Measurements from ENCODE around the gene RPEL1. TPM values are rescaled to one million over a fixed set of nuclear protein-coding genes. Genes with fewer than 3 reads are reported as not detected.
A peak's percentile ranks its signal among the peaks of the same experiment; 100 is the strongest.
"Not testable (repeated sequence)": the region's sequence is repeated elsewhere in the genome, so short reads cannot be mapped to it uniquely, and the experiment has no call there.

Gene RPEL1
- total RNA-seq, 2 experiments from 2014 or later: not detected

- Histone ChIP-seq H3K9me3 (ENCODE audit: low read length) (no peaks in the 10 kb centered on the region), H3K4me2 (ENCODE audit: low read length) (no peak overlapping the region), H2AFZ (ENCODE audit: low read length) (no peak overlapping the region), H4K20me1 (ENCODE audit: insufficient read depth, low read length) (no peaks in the 10 kb centered on the region), H3K27ac (ENCODE audit: low read depth, low read length, poor library complexity, severe bottlenecking) (no peak overlapping the region), H3K79me2 (ENCODE audit: insufficient read depth, low read depth, low read length) (no peaks in the 10 kb centered on the region), H3K36me3 (ENCODE audit: insufficient read depth, low read length) (no peaks in the 10 kb centered on the region), H3K4me3 (ENCODE audit: low read depth, low read length, poor library complexity, severe bottlenecking) (no peak overlapping the region), H3K4me1 (ENCODE audit: insufficient read depth, low read length, poor library complexity, severe bottlenecking) (no peaks in the 10 kb centered on the region), H3K9me2 (ENCODE audit: insufficient read depth, low read length) (no peaks in the 10 kb centered on the region)
- intact Hi-C loops (cut with micrococcal nuclease; ENCODE audit: unreplicated experiment): no loop called here
- no TSS peak for BruUV-seq (replicated peaks)
- no peak for DNase-seq (ENCODE audit: low spot score)
- ChIA-PET CTCF (ENCODE audit: unreplicated experiment) (no interaction called here), POLR2A (interaction anchor here (0.7 to 1.0 kb wide), 2 partner anchors 99 to 118 kb away, joined by 3 to 4 read pairs; no protein-coding TSS in a partner anchor)
- TF ChIP-seq EZH2phosphoT487 (IDR thresholded peaks at IDR 0.05; ENCODE audit: borderline replicate concordance, low read depth, low read length) (no peak), CTCF (conservative IDR thresholded peaks at IDR 0.05; ENCODE audit: low read length) (no peak)
Observed at GRCh38 chr10:103215601-103216000, 30.1 kb upstream of the RPEL1 start.

GRCh38 chr10:103216362-103216761 is 29.3 kb upstream of the RPEL1 start:
- H2AFZ ChIP-seq (ENCODE audit: low read length); H3K27ac ChIP-seq (ENCODE audit: low read depth, low read length, poor library complexity, severe bottlenecking); H3K9me3 ChIP-seq (ENCODE audit: low read length); H3K36me3 ChIP-seq (ENCODE audit: insufficient read depth, low read length); H3K4me1 ChIP-seq (ENCODE audit: insufficient read depth, low read length, poor library complexity, severe bottlenecking); H3K4me2 ChIP-seq (ENCODE audit: low read length); H3K4me3 ChIP-seq (ENCODE audit: low read depth, low read length, poor library complexity, severe bottlenecking); intact Hi-C loops (cut with micrococcal nuclease; ENCODE audit: unreplicated experiment); H4K20me1 ChIP-seq (ENCODE audit: insufficient read depth, low read length); DNase-seq (ENCODE audit: low spot score); BruUV-seq (replicated peaks); H3K79me2 ChIP-seq (ENCODE audit: insufficient read depth, low read depth, low read length); H3K9me2 ChIP-seq (ENCODE audit: insufficient read depth, low read length); CTCF ChIA-PET (ENCODE audit: unreplicated experiment): not testable (repeated sequence)
- POLR2A ChIA-PET: interaction anchor here (0.5 kb wide), 1 partner anchor 327 kb away, joined by 3 read pairs; no protein-coding TSS in a partner anchor

GRCh38 chr10:103224133-103224532 is 21.6 kb upstream of the RPEL1 start:
- Histone ChIP-seq H3K4me2 (ENCODE audit: low read length) (no peak overlapping the region), H3K9me3 (ENCODE audit: low read length) (peaks cover 11% of the 10 kb centered on the region), H3K4me1 (ENCODE audit: insufficient read depth, low read length, poor library complexity, severe bottlenecking) (no peaks in the 10 kb centered on the region), H4K20me1 (ENCODE audit: insufficient read depth, low read length) (no peaks in the 10 kb centered on the region), H3K9me2 (ENCODE audit: insufficient read depth, low read length) (no peaks in the 10 kb centered on the region), H3K4me3 (ENCODE audit: low read depth, low read length, poor library complexity, severe bottlenecking) (no peak overlapping the region), H3K27ac (ENCODE audit: low read depth, low read length, poor library complexity, severe bottlenecking) (no peak overlapping the region), H3K36me3 (ENCODE audit: insufficient read depth, low read length) (no peaks in the 10 kb centered on the region), H2AFZ (ENCODE audit: low read length) (no peak overlapping the region), H3K79me2 (ENCODE audit: insufficient read depth, low read depth, low read length) (no peaks in the 10 kb centered on the region)
- no TSS peak for BruUV-seq (replicated peaks)
- intact Hi-C loops (cut with micrococcal nuclease; ENCODE audit: unreplicated experiment): no loop called here
- TF ChIP-seq CTCF (conservative IDR thresholded peaks at IDR 0.05; ENCODE audit: low read length): no peak
- TF ChIP-seq EZH2phosphoT487 (IDR thresholded peaks at IDR 0.05; ENCODE audit: borderline replicate concordance, low read depth, low read length): no peak
- POLR2A ChIA-PET: no interaction called here
- CTCF ChIA-PET (ENCODE audit: unreplicated experiment): no interaction called here
- peak; percentile 11 for DNase-seq (ENCODE audit: low spot score)

GRCh38 chr10:103224721-103225120 is 21.0 kb upstream of the RPEL1 start:
- H3K4me3 ChIP-seq (ENCODE audit: low read depth, low read length, poor library complexity, severe bottlenecking); CTCF ChIA-PET (ENCODE audit: unreplicated experiment); POLR2A ChIA-PET; H3K9me2 ChIP-seq (ENCODE audit: insufficient read depth, low read length); BruUV-seq (replicated peaks); H3K4me1 ChIP-seq (ENCODE audit: insufficient read depth, low read length, poor library complexity, severe bottlenecking); H3K27ac ChIP-seq (ENCODE audit: low read depth, low read length, poor library complexity, severe bottlenecking); H3K4me2 ChIP-seq (ENCODE audit: low read length); intact Hi-C loops (cut with micrococcal nuclease; ENCODE audit: unreplicated experiment); H2AFZ ChIP-seq (ENCODE audit: low read length); H3K79me2 ChIP-seq (ENCODE audit: insufficient read depth, low read depth, low read length); H3K36me3 ChIP-seq (ENCODE audit: insufficient read depth, low read length); H4K20me1 ChIP-seq (ENCODE audit: insufficient read depth, low read length); DNase-seq (ENCODE audit: low spot score): not testable (repeated sequence)
- peaks cover 11% of the 10 kb centered on the region for H3K9me3 ChIP-seq (ENCODE audit: low read length)

Measured in OCI-LY7 (cell line).